ENCODE measurements around the gene TAP1.

Gene TAP1

DNA sequence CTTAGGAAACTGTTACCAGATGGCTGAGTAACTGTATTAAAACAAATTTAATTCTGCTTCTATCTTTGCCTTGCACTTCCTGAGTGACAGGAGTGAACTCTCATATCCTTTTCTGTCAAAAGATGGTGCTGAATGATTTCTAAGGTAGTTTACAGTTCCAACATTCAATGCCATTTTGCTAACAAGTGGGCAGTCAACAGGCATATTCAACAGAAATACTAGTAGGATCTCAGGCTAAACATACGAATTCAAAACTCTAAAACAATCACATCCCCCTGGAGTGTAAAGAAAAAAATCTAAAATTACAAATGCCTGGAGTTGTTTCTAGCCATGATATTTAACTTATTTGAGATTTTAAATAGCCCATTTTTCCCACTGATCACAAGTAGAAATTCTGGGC, 7.2 kb upstream of the TAP1 start:
- DNase-seq = no peak

- DNase-seq = no peak
Measured at GRCh38 chr6:32858194-32858593, 4.7 kb upstream of the TAP1 start.

DNA sequence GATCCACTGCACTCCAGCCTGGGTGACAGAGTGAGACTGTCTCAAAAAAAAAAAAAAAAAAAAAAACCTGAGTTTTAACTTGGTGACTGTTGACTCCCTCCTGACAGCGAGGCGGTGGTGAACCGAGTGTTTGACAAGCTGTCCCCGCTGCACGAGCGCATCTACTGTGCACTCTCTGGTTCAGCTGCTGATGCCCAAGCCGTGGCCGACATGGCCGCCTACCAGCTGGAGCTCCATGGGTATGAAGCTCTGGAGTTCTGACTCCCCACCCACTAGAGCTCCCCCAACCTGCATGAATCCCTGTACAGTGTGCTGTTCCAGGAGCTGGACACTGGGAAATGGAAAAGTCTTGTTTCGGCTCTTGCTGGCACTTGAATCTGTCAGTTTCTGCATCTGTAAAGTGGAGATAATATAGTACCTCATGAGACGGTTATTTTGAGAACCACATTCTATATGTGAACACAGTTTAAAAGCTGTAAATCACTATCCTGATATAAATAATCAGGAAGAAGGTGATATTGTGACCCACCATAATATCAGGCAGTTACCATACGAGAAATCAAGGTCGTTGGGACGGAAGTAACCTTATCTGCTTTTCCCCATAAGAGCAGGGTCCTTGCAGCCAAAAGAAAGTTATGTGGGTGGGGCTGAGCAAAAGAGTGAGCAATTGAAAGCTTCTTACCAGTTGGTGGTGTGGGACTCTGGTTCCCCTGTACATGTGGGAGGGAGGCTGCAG, 3.8 kb upstream of the TAP1 start:
- DNase-seq = no peak

GRCh38 chr6:32855467-32856174, 2.1 kb upstream of the TAP1 start:
- no peak for DNase-seq

GRCh38 chr6:32854376-32855178, 1.1 kb upstream of the TAP1 start:
- no peak for DNase-seq

DNA sequence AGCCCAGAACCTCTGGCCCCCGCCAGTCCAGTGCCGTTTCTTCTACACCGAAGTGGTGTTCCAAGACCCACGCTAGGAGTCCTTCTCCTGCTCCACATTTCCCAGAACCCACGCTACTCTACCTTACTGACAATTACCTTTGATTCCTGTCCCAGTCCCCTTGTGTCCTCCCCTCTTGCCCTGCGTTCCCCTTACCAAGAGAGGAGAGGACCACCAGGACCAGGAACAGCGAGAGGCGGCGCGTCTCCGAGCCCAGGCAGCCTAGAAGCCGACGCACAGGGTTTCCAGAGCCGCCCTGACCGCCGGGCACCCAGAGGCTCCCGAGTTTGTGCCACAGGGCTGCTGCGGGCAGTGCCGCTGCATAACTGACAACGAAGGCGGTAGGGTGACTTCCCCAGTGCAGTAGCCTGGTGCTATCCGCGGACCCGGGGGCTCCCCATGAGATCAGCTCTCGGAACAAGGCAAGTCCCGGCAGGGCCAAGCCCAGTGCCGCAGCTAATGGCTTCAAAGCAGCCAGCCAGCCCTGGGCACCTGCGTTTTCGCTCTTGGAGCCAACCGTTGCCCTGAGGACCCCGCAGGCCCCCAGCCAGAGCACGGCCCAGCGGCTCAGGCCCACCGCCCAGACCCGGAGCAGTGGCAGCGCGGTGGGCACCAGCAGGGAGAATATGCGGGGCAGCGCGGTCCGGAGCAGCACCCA, 512 bp downstream of the TAP1 start:
- DNase-seq = peak; percentile 46

- no peak for DNase-seq
Measured at GRCh38 chr6:32852018-32852843, 1.3 kb downstream of the TAP1 start.

DNA sequence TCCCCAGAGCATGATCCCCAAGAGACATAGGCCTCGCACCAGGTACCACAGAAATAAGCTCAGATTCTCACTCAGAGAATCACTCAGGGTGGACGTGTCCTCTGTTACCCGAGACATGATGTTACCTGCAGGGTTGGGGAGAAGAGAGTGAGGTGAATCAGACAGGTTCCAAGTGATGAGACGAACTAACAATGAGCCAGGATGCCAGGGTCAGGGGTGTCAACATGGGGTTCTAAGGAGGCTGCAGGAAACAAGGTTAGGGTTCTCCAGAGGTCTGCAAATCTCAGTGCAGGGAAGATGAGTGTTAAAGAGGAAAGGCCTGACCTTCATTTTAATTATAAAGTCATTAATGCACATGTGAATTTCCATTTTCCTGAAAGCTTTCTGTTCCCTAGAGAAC, 2.5 kb downstream of the TAP1 start:
- no peak for DNase-seq

DNA sequence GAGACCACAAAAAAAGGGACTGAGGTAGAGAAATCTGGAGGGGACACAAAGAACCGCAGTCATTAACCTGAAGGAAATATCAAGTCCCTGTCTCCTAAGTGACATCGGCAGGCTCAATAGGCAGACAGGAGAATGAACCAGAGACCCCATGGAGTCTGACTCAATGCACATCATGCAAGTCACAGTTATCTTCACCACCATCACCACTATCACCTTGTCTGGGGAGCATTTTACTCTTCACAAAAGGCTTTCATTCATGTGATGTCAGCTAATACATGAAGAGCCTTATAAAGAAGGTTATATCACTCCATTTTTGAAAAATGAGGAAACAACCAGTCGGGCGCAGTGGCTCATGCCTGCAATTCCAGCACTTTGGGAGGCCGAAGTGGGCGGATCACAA, 4.4 kb downstream of the TAP1 start:
- DNase-seq = no peak

DNA sequence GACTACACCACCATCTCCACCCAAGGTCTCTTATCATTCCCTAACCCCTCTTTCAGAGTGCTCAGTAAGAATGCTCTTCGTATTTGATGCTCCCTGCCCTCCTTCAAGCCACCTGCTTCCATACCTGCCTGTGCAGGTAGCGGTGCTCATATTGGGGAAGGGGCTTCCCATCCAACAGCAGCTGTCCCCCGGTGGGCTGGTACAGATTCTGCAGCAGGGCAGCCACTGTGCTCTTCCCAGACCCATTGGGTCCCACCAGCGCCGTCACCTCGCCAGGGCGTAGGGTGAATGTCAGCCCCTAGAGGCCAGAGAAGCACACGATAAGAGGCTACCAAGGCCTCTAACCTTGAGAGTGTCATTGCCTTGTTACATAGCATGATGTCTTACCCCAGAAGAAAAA, 5.7 kb downstream of the TAP1 start:
- DNase-seq = no peak

DNA sequence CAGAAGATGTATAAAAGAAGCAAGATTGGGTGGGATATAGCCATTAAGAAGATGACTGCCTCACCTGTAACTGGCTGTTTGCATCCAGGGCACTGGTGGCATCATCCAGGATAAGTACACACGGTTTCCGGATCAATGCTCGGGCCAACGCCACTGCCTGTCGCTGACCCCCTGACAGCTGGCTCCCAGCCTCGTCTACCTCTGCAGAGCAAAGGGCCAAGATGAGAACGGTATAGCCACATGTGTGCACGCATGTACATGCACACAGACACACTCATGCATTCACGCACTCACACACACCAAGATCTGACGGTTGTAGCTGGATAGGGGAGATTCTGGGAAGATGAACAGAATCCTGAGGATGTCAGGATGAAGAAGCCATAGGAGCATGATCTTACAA, 6.5 kb downstream of the TAP1 start:
- DNase-seq = no peak

DNA sequence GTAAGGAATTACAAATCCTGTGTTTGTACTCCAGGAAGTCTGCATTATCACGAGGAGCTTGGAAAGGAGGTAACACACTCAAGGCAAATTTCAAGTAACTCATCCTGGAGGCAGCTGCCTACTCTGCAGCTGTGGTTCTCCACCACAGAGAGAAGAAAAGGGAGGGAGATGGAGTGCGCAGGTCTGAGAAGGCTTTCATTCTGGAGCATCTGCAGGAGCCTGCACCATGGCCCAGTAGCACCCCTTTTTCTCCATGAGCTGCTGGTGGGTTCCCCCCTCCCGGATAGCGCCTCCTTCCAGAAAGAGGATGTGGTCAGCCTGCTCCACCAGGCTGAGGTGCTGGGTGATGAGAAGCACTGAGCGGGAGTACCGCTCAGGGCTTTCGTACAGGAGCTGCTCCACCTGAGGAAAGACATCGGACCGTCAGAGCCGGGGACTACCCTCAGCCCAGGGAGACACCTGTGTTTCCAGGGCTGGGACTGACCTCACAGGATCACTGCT, 8.1 kb downstream of the TAP1 start:
- DNase-seq = no peak

DNA sequence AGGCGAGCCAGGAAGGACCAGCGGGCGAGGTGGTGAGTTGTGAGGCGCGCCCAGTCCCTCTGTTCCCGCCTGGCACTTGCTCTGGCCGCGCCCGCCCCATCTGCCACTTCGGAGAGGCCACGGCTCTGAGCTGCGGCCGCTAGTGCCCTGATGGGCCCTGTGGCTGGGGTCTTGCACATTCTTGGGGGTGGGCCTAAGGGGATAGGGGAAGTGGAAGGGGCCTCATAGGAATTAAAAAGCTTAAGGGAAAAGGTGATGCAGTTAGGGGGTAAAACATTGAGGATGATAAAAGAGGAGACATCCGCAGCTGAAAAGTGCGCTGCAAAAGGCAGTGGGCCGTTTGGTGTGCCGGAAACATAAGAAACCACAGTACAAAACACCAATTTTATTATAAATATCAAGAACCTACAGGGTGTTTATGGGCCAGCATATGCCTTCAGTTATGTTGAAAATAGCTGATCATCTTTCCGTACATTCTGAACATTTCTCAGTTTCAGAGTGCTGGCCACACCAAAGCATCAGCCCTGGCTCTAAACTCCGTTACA, 8.6 kb downstream of the TAP1 start:
- DNase-seq = no peak

- peak; percentile 82 for DNase-seq
Measured at GRCh38 chr6:32843979-32844838, 9.3 kb downstream of the TAP1 start, which contains the start of gene PSMB8. PSMB8 (minus strand) TSS chr6:32844047; CDS start chr6:32843996, 51 bp downstream.

- no peak for DNase-seq
Measured at GRCh38 chr6:32843331-32843978, 10.0 kb downstream of the TAP1 start.

DNA sequence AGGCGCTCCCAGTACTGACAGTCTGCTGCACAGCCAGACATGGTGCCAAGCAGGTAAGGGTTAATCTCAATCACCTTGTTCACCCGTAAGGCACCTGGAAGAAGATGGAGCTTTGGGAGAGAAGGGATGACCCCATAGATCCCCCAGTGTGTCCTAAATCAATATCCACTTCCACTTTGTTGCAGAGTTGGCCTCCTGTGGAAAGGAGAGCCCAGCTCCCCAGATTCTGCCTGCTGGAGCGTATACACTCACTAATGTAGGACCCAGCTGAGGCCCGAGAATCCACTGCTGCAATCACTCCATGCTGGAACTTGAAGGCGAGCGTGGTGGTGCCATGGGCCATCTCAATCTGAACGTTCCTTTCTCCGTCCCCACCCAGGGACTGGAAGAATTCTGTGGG, 10.8 kb downstream of the TAP1 start:
- no peak for DNase-seq

DNA sequence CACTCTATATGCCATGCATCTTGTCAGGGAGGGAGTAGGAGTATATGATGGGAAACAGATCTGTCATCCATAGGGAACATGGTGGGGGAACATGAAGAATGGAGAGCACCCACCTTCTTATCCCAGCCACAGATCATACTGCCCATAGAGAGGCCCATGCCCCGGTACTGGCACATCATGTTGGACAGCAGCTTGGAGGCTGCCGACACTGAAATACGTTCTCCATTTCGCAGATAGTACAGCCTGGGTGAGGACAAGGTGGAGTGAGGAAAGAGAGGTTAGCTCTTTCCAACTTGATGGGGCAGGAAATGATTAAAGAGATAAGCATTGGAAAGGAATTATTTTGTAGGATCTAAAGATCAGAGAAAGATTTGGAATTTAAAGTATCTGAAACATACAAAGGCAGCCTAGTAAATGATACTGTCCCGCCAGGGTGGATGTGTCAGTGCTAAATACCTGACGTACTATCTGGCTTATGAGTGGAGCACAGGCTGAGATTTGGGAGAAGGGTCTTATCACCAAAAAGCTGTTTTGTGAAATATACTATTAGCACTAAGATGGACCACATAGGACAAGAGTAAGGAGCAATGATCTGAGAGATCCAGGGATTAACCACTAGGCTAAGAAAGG, 11.4 kb downstream of the TAP1 start:
- no peak for DNase-seq

GRCh38 chr6:32840604-32841246, 12.8 kb downstream of the TAP1 start:
- no peak for DNase-seq

- DNase-seq = no peak
Measured at GRCh38 chr6:32839356-32839755, 14.1 kb downstream of the TAP1 start.
